NCI-H1105 treated with DMSO at 0.1 percent for 48 hours (cell line): ENCODE measurements around the gene SLAMF1.
"Not testable (repeated sequence)": the region's sequence is repeated elsewhere in the genome, so short reads cannot be mapped to it uniquely, and the experiment has no call there.

Experiments
- DNase-seq: peaks from one replicate; lab custom pipeline; 2025; lab: John Stamatoyannopoulos, UW

The SLAMF1 gene

DNA sequence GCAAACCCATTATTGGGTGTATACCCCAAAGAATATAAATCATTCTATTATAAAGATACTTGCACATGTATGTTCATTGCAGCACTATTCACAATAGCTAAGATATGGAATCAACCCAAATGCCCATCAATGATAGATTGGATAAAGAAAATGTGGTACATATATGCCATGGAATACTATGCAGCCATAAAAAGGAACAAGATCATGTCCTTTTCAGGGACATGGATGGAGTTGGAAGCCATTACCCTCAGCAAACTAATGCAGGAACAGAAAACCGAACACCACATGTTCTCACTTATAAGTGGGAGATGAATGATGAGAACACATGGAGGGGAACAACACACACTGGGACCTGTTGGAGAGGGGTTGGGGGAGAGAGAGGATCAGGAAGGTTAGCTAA, 83.6 kb downstream of the SLAMF1 start:
- DNase-seq, result not testable (repeated sequence)

DNA sequence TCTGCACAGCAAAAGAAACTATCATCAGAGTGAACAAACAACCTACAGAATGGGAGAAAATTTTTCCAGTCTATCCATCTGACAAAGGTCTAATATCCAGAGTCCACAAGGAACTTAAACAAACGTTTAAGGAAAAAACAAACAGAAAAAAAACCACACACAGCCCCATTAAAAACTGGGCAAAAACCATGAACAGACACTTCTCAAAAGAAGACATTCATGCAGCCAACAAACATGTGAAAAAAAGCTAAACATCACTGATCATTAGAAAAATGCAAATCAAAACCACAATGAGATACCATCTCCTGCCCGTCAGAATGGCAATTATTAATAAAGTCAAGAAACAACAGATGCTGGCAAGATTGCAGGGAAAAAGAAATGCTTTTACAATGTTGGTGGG, 84.1 kb downstream of the SLAMF1 start:
- DNase-seq, result not testable (repeated sequence)

DNA sequence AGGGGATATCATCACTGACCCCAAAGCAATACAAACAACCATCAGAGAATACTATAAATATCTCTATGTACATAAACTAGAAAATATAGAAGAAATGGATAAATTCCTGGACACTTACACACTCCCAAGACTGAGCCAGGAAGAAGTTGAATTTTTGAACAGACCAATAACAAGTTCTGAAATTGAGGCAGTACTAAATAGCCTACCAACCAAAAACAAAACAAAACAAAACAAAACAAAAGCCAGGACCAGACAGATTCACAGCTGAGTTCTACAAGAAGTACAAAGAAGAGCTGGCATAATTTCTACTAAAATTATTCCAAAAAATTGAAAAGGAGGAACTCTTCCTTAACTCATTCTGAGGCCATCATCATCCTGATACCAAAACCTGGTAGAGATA, 86.0 kb downstream of the SLAMF1 start:
- DNase-seq, result no peak

DNA sequence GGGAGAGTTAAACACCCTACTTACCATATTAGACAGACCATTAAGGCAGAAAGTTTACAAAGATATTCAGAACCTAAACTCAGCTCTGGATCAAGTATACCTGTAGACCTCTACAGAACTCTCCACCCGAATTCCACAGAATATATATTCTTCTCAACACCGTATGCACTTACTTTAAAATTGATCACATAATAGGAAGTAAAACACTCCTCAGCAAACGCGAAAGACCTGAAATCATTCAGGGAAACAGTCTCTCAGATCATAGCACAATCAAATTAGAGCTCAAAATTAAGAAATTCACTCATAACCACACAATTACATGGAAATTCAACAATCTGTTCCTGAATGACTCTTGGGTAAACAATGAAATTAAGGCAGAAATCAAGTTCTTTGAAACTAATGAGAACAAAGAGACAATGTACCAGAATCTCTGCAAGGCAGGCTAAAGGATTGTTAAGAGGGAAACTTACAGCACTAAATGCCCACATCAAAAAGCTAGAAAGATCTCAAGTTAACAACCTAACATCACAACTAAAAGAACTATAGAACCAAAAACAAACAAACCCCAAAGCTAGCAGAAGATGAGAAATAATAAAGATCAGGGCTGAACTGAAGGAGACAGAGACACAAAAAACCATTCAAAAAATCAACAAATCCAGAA, 86.7 kb downstream of the SLAMF1 start:
- no peak for DNase-seq

DNA sequence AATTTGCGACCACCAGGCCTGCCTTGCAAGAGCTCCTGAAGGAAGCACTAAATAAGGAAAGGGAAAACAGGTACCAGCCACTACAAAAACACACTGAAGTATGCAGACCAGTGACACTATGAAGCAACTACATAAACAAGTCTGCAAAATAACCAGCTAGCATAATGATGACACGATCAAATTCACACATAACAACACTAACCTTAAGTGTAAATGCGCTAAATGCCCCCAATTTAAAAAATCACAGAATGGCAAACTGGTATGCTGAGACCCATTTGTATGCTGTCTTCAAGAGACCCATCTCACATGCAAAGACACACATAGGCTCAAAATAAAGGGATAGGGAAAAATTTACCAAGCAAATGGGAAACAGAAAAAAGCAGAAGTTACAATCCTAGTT, 87.4 kb downstream of the SLAMF1 start:
- not testable (repeated sequence) for DNase-seq

DNA sequence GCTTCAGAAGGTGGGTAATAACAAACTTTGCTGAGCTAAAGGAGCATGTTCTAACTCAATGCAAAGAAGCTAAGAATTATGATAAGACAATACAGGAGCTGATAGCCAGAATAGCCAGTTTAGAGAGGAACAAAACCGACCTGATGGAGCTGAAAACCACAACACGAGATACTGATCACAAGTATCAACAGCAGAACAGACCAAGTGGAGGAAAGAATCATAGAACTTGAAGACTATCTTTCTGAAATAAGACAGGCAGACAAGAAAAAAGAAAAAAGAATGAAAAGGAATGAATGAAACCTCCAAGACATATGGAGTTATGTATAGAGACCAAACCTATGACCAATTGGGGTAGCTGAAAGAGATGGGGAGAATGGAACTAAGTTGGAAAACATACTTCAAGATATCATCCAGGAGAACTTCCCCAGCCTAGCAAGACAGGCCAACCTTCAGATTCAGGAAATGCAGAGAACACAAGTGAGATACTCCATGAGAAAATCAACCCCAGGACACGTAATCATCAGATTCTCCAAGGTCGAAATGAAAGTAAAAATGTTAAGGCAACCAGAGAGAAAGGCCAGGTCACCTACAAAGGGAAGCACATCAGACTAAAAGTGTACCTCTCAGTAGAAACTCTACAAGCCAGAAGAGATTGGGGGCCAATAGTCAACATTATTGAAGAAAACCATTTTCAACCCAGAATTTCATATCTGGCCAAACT, 88.0 kb downstream of the SLAMF1 start:
- DNase-seq, result no peak
